Activated T-helper 17 cell treated with anti-CD3 and anti-CD28 coated beads, Interleukin-2, amount 50 U/mL, for 72 hours (primary cell): Measurements from ENCODE around the gene HBS1L. TPM values are rescaled to one million over a fixed set of nuclear protein-coding genes. Genes with fewer than 3 reads are reported as not detected.
A peak's percentile ranks its signal among the peaks of the same experiment; 100 is the strongest.

Experiments
- ATAC-seq: fragments of 150-1000 bp; cut with Tn5 transposase; replicated peaks from 2 replicates; pipeline ENCODE4 v1.10.0; 2021; ENCODE audit warnings: mild to moderate bottlenecking, moderate library complexity
- H3K27ac Mint-ChIP-seq: one replicate; pipeline ENCODE4 v1.8.0; 2022; ENCODE audit warnings: mixed read lengths
- H3K27me3 Mint-ChIP-seq: one replicate; pipeline ENCODE4 v1.8.0; 2022; ENCODE audit warnings: mixed read lengths
- H3K36me3 Mint-ChIP-seq: one replicate; pipeline ENCODE4 v1.8.0; 2022; ENCODE audit warnings: low read depth, mild to moderate bottlenecking, mixed read lengths
- H3K4me1 Mint-ChIP-seq: one replicate; pipeline ENCODE4 v1.8.0; 2022; ENCODE audit warnings: mixed read lengths
- H3K4me3 Mint-ChIP-seq: one replicate; pipeline ENCODE4 v1.8.0; 2022; ENCODE audit warnings: mild to moderate bottlenecking, mixed read lengths
- H3K9me3 Mint-ChIP-seq: one replicate; pipeline ENCODE4 v1.8.0; 2022; ENCODE audit warnings: mixed read lengths
- total RNA-seq, 2 donors: library from RNA; stranded (reverse); gene quantifications; one replicate each; pipeline ENCODE4 v1.2.3, GENCODE V29; 2022

Gene HBS1L
- total RNA-seq, 2 donors from 2014 or later: 149 to 167 TPM

GRCh38 chr6:135036731-135037420 lies 17.7 kb downstream of the HBS1L start:
- peaks cover 6% of the 10 kb centered on the region for H3K4me1 Mint-ChIP-seq
- H3K27me3 Mint-ChIP-seq: no peaks in the 10 kb centered on the region
- H3K9me3 Mint-ChIP-seq: no peaks in the 10 kb centered on the region
- peaks cover 82% of the 10 kb centered on the region for H3K36me3 Mint-ChIP-seq
- H3K27ac Mint-ChIP-seq: no peak overlapping the region
- no peak for ATAC-seq
- no peak overlapping the region for H3K4me3 Mint-ChIP-seq

- Mint-ChIP-seq H3K36me3 (peaks cover 91% of the 10 kb centered on the region), H3K9me3 (no peaks in the 10 kb centered on the region), H3K4me1 (peaks cover 15% of the 10 kb centered on the region), H3K27ac (no peak overlapping the region), H3K4me3 (no peak overlapping the region), H3K27me3 (no peaks in the 10 kb centered on the region)
- ATAC-seq: no peak
Observed at GRCh38 chr6:135033238-135033637, 21.4 kb downstream of the HBS1L start.

DNA sequence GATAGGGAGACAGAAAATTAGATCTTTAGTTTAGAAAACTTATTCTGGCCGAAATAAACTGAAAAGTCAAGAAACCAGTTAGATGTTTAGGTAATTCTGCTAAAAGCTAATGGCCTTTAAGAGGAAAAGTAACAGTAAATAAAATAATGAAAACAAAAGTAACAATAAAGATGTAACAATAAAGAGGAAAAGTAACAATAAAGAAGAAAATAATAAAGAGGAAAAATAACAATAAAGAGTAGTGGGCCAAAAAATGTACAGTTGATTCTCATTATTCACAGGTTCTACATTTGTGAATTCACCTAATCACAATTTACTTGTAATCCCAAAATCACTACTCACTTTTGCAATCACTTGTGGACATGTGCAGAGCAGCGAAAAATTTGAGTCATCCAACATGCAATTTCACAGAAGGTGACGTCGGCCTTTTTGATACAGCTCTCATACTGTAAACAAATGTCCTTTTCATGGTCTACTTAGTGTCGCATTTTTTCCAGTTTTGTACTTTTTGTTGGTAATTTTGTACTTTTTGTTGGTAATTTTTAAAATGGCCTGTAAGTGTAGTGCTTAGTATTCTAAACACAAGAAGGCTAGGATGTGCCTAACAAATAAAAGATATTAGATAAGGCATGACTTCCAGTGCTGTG lies 24.0 kb downstream of the HBS1L start:
- peaks cover 15% of the 10 kb centered on the region for H3K4me1 Mint-ChIP-seq
- H3K27me3 Mint-ChIP-seq: no peaks in the 10 kb centered on the region
- ATAC-seq: peak; percentile 67
- H3K36me3 Mint-ChIP-seq: peaks cover 93% of the 10 kb centered on the region
- H3K27ac Mint-ChIP-seq: peak overlapping the region; percentile 78
- H3K4me3 Mint-ChIP-seq: peak overlapping the region; percentile 59
- no peaks in the 10 kb centered on the region for H3K9me3 Mint-ChIP-seq

DNA sequence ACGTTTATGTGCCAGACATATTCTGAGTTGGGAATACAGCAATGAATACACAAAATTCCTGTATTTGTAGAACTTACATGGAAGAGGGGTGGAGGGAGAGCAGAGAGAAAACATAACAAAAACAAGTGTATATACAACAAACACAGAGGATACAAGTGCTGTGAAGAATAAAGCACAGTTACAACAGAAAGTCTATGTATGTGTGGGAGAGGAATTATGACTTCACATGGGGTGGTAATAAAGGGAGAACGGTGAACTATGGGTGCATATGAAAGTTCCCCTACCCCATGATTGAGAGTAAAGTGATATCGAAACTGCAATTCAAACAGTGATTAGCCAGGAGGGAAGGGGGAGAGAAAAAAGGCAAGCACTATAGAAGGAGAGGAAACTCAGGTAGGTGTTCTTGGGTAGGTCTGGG lies 24.6 kb downstream of the HBS1L start:
- H3K4me1 Mint-ChIP-seq: peaks cover 20% of the 10 kb centered on the region
- peak overlapping the region; percentile 59 for H3K4me3 Mint-ChIP-seq
- H3K27me3 Mint-ChIP-seq: no peaks in the 10 kb centered on the region
- H3K27ac Mint-ChIP-seq: peak overlapping the region; percentile 78
- peak; percentile 95 for ATAC-seq
- H3K9me3 Mint-ChIP-seq: no peaks in the 10 kb centered on the region
- H3K36me3 Mint-ChIP-seq: peaks cover 94% of the 10 kb centered on the region

DNA sequence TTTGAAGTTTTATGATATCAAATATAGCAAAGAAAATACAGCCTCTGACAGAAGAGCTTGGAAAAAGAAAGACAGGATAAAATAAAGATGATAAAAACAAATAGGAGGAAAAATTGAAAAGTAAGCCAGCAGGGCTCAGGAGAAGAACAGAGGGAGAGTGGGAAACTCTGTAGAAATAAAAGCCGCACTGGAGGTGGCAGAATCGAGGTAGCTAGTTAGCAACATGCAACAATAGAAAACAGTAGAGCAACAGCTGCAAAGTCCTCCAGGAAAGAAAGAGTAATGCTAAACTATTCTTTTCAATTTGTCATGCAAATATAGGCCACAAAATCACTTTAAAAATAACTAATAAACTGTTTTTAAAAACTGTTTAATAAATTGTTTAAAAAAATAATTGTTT lies 28.8 kb downstream of the HBS1L start:
- no peaks in the 10 kb centered on the region for H3K9me3 Mint-ChIP-seq
- peaks cover 58% of the 10 kb centered on the region for H3K36me3 Mint-ChIP-seq
- H3K27me3 Mint-ChIP-seq: no peaks in the 10 kb centered on the region
- H3K4me1 Mint-ChIP-seq: peaks cover 29% of the 10 kb centered on the region
- ATAC-seq: no peak
- H3K4me3 Mint-ChIP-seq: no peak overlapping the region
- H3K27ac Mint-ChIP-seq: peak overlapping the region; percentile 21

DNA sequence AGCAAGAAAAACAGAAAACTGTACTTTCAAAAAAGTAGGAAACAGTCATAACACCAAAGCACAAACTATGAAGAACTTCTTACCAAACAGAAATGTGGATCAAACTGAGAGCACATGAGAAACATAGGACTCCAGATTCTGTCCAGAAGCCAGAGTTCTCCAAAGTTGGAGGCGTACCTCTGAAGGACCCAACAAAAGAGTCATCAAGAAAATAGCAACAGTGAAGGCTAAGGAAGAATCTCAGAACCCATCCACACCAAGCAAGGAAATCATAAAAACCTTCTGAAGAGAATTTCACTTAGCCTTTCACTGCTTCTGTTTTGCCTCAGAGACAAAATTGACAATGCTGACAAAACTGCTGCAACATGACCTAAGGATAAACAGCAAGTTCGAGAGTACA lies 29.4 kb downstream of the HBS1L start:
- H3K36me3 Mint-ChIP-seq: peaks cover 56% of the 10 kb centered on the region
- peaks cover 26% of the 10 kb centered on the region for H3K4me1 Mint-ChIP-seq
- ATAC-seq: no peak
- no peak overlapping the region for H3K4me3 Mint-ChIP-seq
- H3K27me3 Mint-ChIP-seq: no peaks in the 10 kb centered on the region
- H3K9me3 Mint-ChIP-seq: no peaks in the 10 kb centered on the region
- H3K27ac Mint-ChIP-seq: peak overlapping the region; percentile 21

- ATAC-seq: no peak
- H3K4me3 Mint-ChIP-seq: no peak overlapping the region
- H3K9me3 Mint-ChIP-seq: no peaks in the 10 kb centered on the region
- no peak overlapping the region for H3K27ac Mint-ChIP-seq
- peaks cover 39% of the 10 kb centered on the region for H3K36me3 Mint-ChIP-seq
- H3K27me3 Mint-ChIP-seq: no peaks in the 10 kb centered on the region
- H3K4me1 Mint-ChIP-seq: peaks cover 25% of the 10 kb centered on the region
Observed at GRCh38 chr6:135022050-135022697, 32.4 kb downstream of the HBS1L start.

GRCh38 chr6:135021310-135022049 lies 33.1 kb downstream of the HBS1L start:
- no peaks in the 10 kb centered on the region for H3K9me3 Mint-ChIP-seq
- H3K27me3 Mint-ChIP-seq: no peaks in the 10 kb centered on the region
- H3K4me3 Mint-ChIP-seq: no peak overlapping the region
- H3K27ac Mint-ChIP-seq: no peak overlapping the region
- H3K4me1 Mint-ChIP-seq: peaks cover 25% of the 10 kb centered on the region
- ATAC-seq: no peak
- peaks cover 33% of the 10 kb centered on the region for H3K36me3 Mint-ChIP-seq

- Mint-ChIP-seq H3K27ac (no peak overlapping the region), H3K36me3 (peaks cover 22% of the 10 kb centered on the region), H3K4me1 (peaks cover 23% of the 10 kb centered on the region), H3K27me3 (no peaks in the 10 kb centered on the region), H3K9me3 (no peaks in the 10 kb centered on the region), H3K4me3 (no peak overlapping the region)
- no peak for ATAC-seq
Observed at GRCh38 chr6:135018941-135019340, 35.7 kb downstream of the HBS1L start.

GRCh38 chr6:135018052-135018451 lies 36.6 kb downstream of the HBS1L start:
- ATAC-seq: no peak
- Mint-ChIP-seq H3K4me3 (no peak overlapping the region), H3K36me3 (peaks cover 27% of the 10 kb centered on the region), H3K4me1 (peaks cover 30% of the 10 kb centered on the region), H3K27ac (no peak overlapping the region), H3K27me3 (no peaks in the 10 kb centered on the region), H3K9me3 (no peaks in the 10 kb centered on the region)

- peaks cover 32% of the 10 kb centered on the region for H3K4me1 Mint-ChIP-seq
- H3K27ac Mint-ChIP-seq: peak overlapping the region; percentile 63
- H3K36me3 Mint-ChIP-seq: peaks cover 42% of the 10 kb centered on the region
- peak; percentile 95 for ATAC-seq
- no peaks in the 10 kb centered on the region for H3K9me3 Mint-ChIP-seq
- peak overlapping the region; percentile 41 for H3K4me3 Mint-ChIP-seq
- no peaks in the 10 kb centered on the region for H3K27me3 Mint-ChIP-seq
Observed at GRCh38 chr6:135014353-135014832, 40.2 kb downstream of the HBS1L start.

DNA sequence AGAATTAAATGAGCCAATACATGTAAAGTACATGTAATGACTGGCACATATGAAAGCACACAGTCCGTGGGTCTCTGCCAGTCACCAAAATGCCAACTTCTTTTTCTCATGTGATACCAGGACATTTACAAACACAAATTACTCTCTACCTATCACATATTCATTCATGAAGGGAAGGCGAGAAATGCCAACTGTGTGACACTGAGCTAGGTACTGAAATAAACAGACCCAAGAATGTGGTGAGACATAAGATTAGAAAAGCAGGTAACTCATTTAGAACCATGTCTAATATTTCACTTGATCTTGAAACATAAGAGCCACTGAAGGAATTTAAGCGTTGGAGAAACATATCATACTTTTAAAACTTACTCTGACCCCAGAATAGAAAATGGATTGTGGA lies 41.4 kb downstream of the HBS1L start:
- no peaks in the 10 kb centered on the region for H3K9me3 Mint-ChIP-seq
- H3K27ac Mint-ChIP-seq: peak overlapping the region; percentile 81
- ATAC-seq: no peak
- peaks cover 35% of the 10 kb centered on the region for H3K4me1 Mint-ChIP-seq
- H3K27me3 Mint-ChIP-seq: no peaks in the 10 kb centered on the region
- peak overlapping the region; percentile 41 for H3K4me3 Mint-ChIP-seq
- H3K36me3 Mint-ChIP-seq: peaks cover 45% of the 10 kb centered on the region

GRCh38 chr6:135012764-135013163 lies 41.9 kb downstream of the HBS1L start:
- H3K27ac Mint-ChIP-seq: peak overlapping the region; percentile 81
- H3K36me3 Mint-ChIP-seq: peaks cover 50% of the 10 kb centered on the region
- H3K27me3 Mint-ChIP-seq: no peaks in the 10 kb centered on the region
- peak overlapping the region; percentile 41 for H3K4me3 Mint-ChIP-seq
- no peak for ATAC-seq
- H3K9me3 Mint-ChIP-seq: no peaks in the 10 kb centered on the region
- H3K4me1 Mint-ChIP-seq: peaks cover 36% of the 10 kb centered on the region

GRCh38 chr6:135012349-135012748 lies 42.3 kb downstream of the HBS1L start:
- no peak overlapping the region for H3K27ac Mint-ChIP-seq
- no peak overlapping the region for H3K4me3 Mint-ChIP-seq
- no peaks in the 10 kb centered on the region for H3K27me3 Mint-ChIP-seq
- H3K36me3 Mint-ChIP-seq: peaks cover 54% of the 10 kb centered on the region
- no peak for ATAC-seq
- H3K9me3 Mint-ChIP-seq: no peaks in the 10 kb centered on the region
- H3K4me1 Mint-ChIP-seq: peaks cover 40% of the 10 kb centered on the region
